B cell (primary cell): ENCODE results near the gene CHD6. TPM values are rescaled to one million over a fixed set of nuclear protein-coding genes. Genes with fewer than 3 reads are reported as not detected.

ENCODE experiments used
- ATAC-seq: fragments of 200-7000 bp; cut with Tn5 transposase; one replicate; pipeline ENCODE4 v1.10.0; 2021; ENCODE audit warnings: low read depth, mild to moderate bottlenecking, moderate number of reproducible peaks, moderate library complexity
- CTCF ChIA-PET: fragments of 350-600 bp; sonication (Branson Sonifier 250); formaldehyde crosslinking; loops from one replicate; lab custom pipeline; 2021; ENCODE audit warnings: antibody characterized with exemption, inconsistent platforms; lab: Charles Lee
- POLR2A ChIA-PET: fragments of 350-600 bp; sonication (Branson Sonifier 250); formaldehyde crosslinking; loops from one replicate; lab custom pipeline; 2021; ENCODE audit warnings: antibody characterized with exemption; lab: Charles Lee
- DNase-seq: peaks from one replicate; pipeline ENCODE4 v3.0.0; 2013
- H2AFZ ChIP-seq: 2 replicates; pipeline ENCODE4 v1.6.1; 2012; ENCODE audit warnings: mild to moderate bottlenecking, low read depth, low read length; ENCODE audit not compliant: insufficient read depth, poor library complexity, severe bottlenecking
- H3K27ac ChIP-seq, 2 donors: 1 replicate in 1 of 2; 2 replicates in 1 of 2; pipeline ENCODE4 v1.5.1; 2012 to 2013; ENCODE audit warnings: low read length in 2 of 2, mild to moderate bottlenecking in 2 of 2, moderate library complexity in 1 of 2
- H3K27me3 ChIP-seq, 4 experiments: fragments of 200-600 bp in 1 of 4; sonication (generic) in 1 of 4; replicated peaks in 1 of 4; 1 replicate in 2 of 4; 2 replicates in 2 of 4; pipeline versions ENCODE4 v1.6.1 to v1.7.0; 2013 to 2016; ENCODE audit warnings: low read length in 3 of 4, mild to moderate bottlenecking in 2 of 4, mixed read lengths in 1 of 4, moderate library complexity in 1 of 4; ENCODE audit not compliant: insufficient read depth in 4 of 4, control insufficient read depth in 3 of 4; ENCODE audit errors: control extremely low read depth in 1 of 4
- H3K36me3 ChIP-seq, 2 experiments: replicated peaks in 1 of 2; 1 replicate in 1 of 2; 2 replicates in 1 of 2; pipeline versions ENCODE4 v1.6.1 to v1.7.1; 2013; ENCODE audit warnings: low read length in 1 of 2; ENCODE audit not compliant: insufficient read depth in 2 of 2, control insufficient read depth in 1 of 2; ENCODE audit errors: control extremely low read depth in 1 of 2, extremely low read depth in 1 of 2
- H3K4me1 ChIP-seq, 2 donors: fragments of 200-600 bp in 1 of 2; sonication (generic) in 1 of 2; 1 replicate in 1 of 2; 2 replicates in 1 of 2; pipeline versions ENCODE4 v1.5.1 to v1.6.1; 2013 to 2017; ENCODE audit warnings: low read length in 2 of 2; ENCODE audit not compliant: control insufficient read depth in 2 of 2, insufficient read depth in 2 of 2
- H3K4me2 ChIP-seq: replicated peaks from 2 replicates; pipeline ENCODE3; 2012; ENCODE audit warnings: mild to moderate bottlenecking, low read depth, low read length; ENCODE audit not compliant: poor library complexity, severe bottlenecking
- H3K4me3 ChIP-seq, 5 experiments: fragments of 200-600 bp in 1 of 5; sonication (generic) in 1 of 5; 1 replicate in 3 of 5; 2 replicates in 2 of 5; pipeline versions ENCODE4 v1.5.1 to v1.7.0; 2011 to 2016; ENCODE audit warnings: low read length in 4 of 5, mild to moderate bottlenecking in 4 of 5, low read depth in 2 of 5, control low read depth in 1 of 5, moderate library complexity in 1 of 5; ENCODE audit not compliant: insufficient read depth in 1 of 5; ENCODE audit errors: control extremely low read depth in 1 of 5, extremely low read depth in 1 of 5
- H3K79me2 ChIP-seq: fragments of 200-600 bp; sonication (generic); one replicate; pipeline ENCODE4 v1.6.0; 2016; ENCODE audit warnings: low read length; ENCODE audit not compliant: control insufficient read depth, insufficient read depth
- H3K9ac ChIP-seq: fragments of 200-600 bp; sonication (generic); 2 replicates; pipeline ENCODE4 v1.6.1; 2017; ENCODE audit warnings: mild to moderate bottlenecking, low read length, moderate library complexity
- H3K9me3 ChIP-seq, 3 donors: one replicate each; pipeline versions ENCODE4 v1.6.1 to v1.7.1; 2013; ENCODE audit warnings: low read length in 2 of 3; ENCODE audit not compliant: control insufficient read depth in 2 of 3, insufficient read depth in 1 of 3; ENCODE audit errors: control extremely low read depth in 1 of 3
- H4K20me1 ChIP-seq: 2 replicates; pipeline ENCODE4 v1.6.0; 2012; ENCODE audit warnings: mild to moderate bottlenecking, low read length; ENCODE audit not compliant: insufficient read depth, control insufficient read depth, poor library complexity, severe bottlenecking
- H3K27ac Mint-ChIP-seq: one replicate; pipeline ENCODE4 v1.8.0; 2021; ENCODE audit warnings: mixed read lengths
- H3K27me3 Mint-ChIP-seq: one replicate; pipeline ENCODE4 v1.8.0; 2021; ENCODE audit warnings: mixed read lengths
- H3K4me1 Mint-ChIP-seq: one replicate; pipeline ENCODE4 v1.8.0; 2021; ENCODE audit warnings: mixed read lengths
- H3K4me3 Mint-ChIP-seq: one replicate; pipeline ENCODE4 v1.8.0; 2021; ENCODE audit warnings: mixed read lengths
- H3K9me3 Mint-ChIP-seq: one replicate; pipeline ENCODE4 v1.8.0; 2022; ENCODE audit warnings: mixed read lengths; ENCODE audit not compliant: insufficient read depth
- EZH2 ChIP-seq: IDR thresholded peaks from 2 replicates; pipeline ENCODE4 v1.6.1; 2012; ENCODE audit warnings: borderline replicate concordance, low read depth, mild to moderate bottlenecking, moderate library complexity, low read length; ENCODE audit not compliant: insufficient read depth, poor library complexity, severe bottlenecking
- WGBS: methylation state at CpG from one replicate; pipeline ENCODE4 v1.1.5; 2013; ENCODE audit warnings: missing lambda C conversion rate; ENCODE audit not compliant: insufficient coverage; 5-methylcytosine and 5-hydroxymethylcytosine counted together
- intact Hi-C: fragments of 100-400 bp; cut with micrococcal nuclease; formaldehyde crosslinking; loops from one replicate; pipeline ENCODE4 v1.10.0; 2022
- polyA plus RNA-seq: library from polyadenylated mRNA; depleted of rRNA; stranded (reverse); fragments of >200 nt; gene quantifications from 2 replicates; pipeline ENCODE4 v1.2.3, GENCODE V29; 2012
- total RNA-seq, 2 donors: library from RNA; stranded (reverse); fragments of 120-200 nt in 1 of 2; gene quantifications; 1 replicate in 1 of 2; 2 replicates in 1 of 2; pipeline versions ENCODE4 v1.2.3 to v1.2.4, GENCODE V29; 2013 to 2022
- TF ChIP-seq, protein P1 (sequence below): fragments of 200-600 bp; IDR thresholded peaks from one replicate; pipeline ENCODE4 v1.8.0; 2022; ENCODE audit warnings: antibody characterized with exemption, mild to moderate bottlenecking

The CHD6 gene
- total and polyA plus RNA-seq, 2 donors (not counting 1 experiment from before 2014, with no cell fraction given) = 10.3 to 117 TPM

GRCh38 chr20:41552295-41553068 lies 65.7 kb downstream of the CHD6 start:
- no peaks in the 10 kb centered on the region for H3K27me3 ChIP-seq
- H4K20me1 ChIP-seq = peaks cover 38% of the 10 kb centered on the region
- H3K27ac ChIP-seq = no peak overlapping the region
- H3K4me1 ChIP-seq = no peaks in the 10 kb centered on the region
- no peak for TF ChIP-seq EZH2
- TF ChIP-seq, protein P1, sequence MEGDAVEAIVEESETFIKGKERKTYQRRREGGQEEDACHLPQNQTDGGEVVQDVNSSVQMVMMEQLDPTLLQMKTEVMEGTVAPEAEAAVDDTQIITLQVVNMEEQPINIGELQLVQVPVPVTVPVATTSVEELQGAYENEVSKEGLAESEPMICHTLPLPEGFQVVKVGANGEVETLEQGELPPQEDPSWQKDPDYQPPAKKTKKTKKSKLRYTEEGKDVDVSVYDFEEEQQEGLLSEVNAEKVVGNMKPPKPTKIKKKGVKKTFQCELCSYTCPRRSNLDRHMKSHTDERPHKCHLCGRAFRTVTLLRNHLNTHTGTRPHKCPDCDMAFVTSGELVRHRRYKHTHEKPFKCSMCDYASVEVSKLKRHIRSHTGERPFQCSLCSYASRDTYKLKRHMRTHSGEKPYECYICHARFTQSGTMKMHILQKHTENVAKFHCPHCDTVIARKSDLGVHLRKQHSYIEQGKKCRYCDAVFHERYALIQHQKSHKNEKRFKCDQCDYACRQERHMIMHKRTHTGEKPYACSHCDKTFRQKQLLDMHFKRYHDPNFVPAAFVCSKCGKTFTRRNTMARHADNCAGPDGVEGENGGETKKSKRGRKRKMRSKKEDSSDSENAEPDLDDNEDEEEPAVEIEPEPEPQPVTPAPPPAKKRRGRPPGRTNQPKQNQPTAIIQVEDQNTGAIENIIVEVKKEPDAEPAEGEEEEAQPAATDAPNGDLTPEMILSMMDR = no peak
- no peak overlapping the region for H2AFZ ChIP-seq
- intact Hi-C loops = no loop called here
- DNase-seq = no peak
- peaks cover 3 to 10% of the 10 kb centered on the region in 2 experiments for H3K36me3 ChIP-seq
- peaks cover 3 to 11% (median 10%) of the 10 kb centered on the region in 3 donors for H3K9me3 ChIP-seq
- ChIA-PET POLR2A (no interaction called here), CTCF (no interaction called here)
- WGBS = 100% methylated on average over 1 of the region's 5 CpGs
- Mint-ChIP-seq H3K4me3 (no peak overlapping the region), H3K4me1 (peaks cover 33% of the 10 kb centered on the region), H3K27me3 (no peaks in the 10 kb centered on the region), H3K27ac (no peak overlapping the region), H3K9me3 (peaks cover 4% of the 10 kb centered on the region)
- ATAC-seq = no peak
- H3K9ac ChIP-seq = no peak overlapping the region
- peaks cover 55% of the 10 kb centered on the region for H3K79me2 ChIP-seq
- H3K4me2 ChIP-seq = no peak overlapping the region
- no peak overlapping the region for H3K4me3 ChIP-seq

DNA sequence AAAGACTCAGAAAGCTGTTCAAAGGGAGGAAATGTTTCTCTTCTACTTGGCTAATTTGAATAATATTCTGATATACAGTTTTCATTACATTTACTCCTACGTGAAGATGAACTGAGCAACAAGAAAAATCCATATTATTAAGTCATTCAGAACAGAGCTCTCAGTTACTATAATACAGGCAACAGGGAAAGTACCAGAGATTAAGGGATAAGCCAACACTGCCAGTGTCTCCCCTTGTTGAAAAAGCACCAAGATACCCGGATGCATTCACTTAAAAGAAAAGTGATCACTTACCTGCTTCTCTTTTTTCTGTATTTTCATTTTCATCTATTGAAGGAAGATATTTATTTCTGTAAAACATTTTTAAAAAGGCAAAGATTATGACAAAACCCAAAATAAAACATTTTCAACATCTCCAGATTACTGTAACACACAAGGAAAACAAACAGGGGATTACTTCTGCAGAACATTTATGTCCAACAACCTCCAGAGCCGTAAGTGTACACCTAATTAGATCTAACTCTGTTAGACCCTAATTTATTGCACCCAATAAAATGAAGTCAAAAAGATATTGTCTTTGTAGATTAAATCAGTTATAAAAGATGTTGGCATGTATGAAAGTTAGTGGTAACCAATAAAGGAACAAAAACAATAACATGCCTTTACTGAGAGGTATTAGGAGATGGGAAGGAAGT lies 67.0 kb downstream of the CHD6 start:
- DNase-seq (no peak), ATAC-seq (no peak)
- Histone ChIP-seq H2AFZ (no peak overlapping the region), H3K4me2 (no peak overlapping the region), H3K4me1 (no peaks in the 10 kb centered on the region), H3K4me3 (no peak overlapping the region), H3K79me2 (peaks cover 50% of the 10 kb centered on the region), H3K36me3 (peaks cover 3 to 9% of the 10 kb centered on the region in 2 experiments), H3K9me3 (peaks cover 3 to 11% (median 6%) of the 10 kb centered on the region in 3 donors), H4K20me1 (peaks cover 33% of the 10 kb centered on the region), H3K9ac (no peak overlapping the region), H3K27me3 (no peaks in the 10 kb centered on the region), H3K27ac (no peak overlapping the region)
- POLR2A ChIA-PET = no interaction called here
- Mint-ChIP-seq H3K4me1 (peaks cover 36% of the 10 kb centered on the region), H3K27ac (no peak overlapping the region), H3K27me3 (no peaks in the 10 kb centered on the region), H3K9me3 (peaks cover 4% of the 10 kb centered on the region), H3K4me3 (no peak overlapping the region)
- intact Hi-C loops = no loop called here
- no peak for TF ChIP-seq EZH2
- TF ChIP-seq, protein P1 = no peak
- CTCF ChIA-PET = interaction anchor here (1.0 kb wide), 1 partner anchor 11 kb away, joined by 3 read pairs; no protein-coding TSS in a partner anchor
- WGBS = no CpG with 5 or more reads among the region's 3 CpGs
